ENCODE results near the gene GHRHR. TPM values are rescaled to one million over a fixed set of nuclear protein-coding genes. Genes with fewer than 3 reads are reported as not detected.

GHRHR gene
- total RNA-seq, 1 donor from 2014 or later, result not detected

- Histone ChIP-seq H3K4me1 (peaks cover 5% of the 10 kb centered on the region), H3K27me3 (ENCODE audit: low read depth) (no peaks in the 10 kb centered on the region), H3K27ac (no peak overlapping the region), H3K4me3 (no peak overlapping the region), H3K36me3 (peaks cover 31% of the 10 kb centered on the region), H3K9me3 (no peaks in the 10 kb centered on the region)
- TF ChIP-seq CTCF (IDR thresholded peaks at IDR 0.05), result no peak
- intact Hi-C loops (cut with DNase I), result no loop called here
- no peak for ATAC-seq
- no peak for DNase-seq
These were observed 35.4 kb upstream of the GHRHR start for GRCh38 chr7:30928254-30928872.

- no peaks in the 10 kb centered on the region for H3K9me3 ChIP-seq
- intact Hi-C loops (cut with DNase I), result no loop called here
- H3K4me3 ChIP-seq, result no peak overlapping the region
- H3K4me1 ChIP-seq, result peaks cover 10% of the 10 kb centered on the region
- ATAC-seq (no peak), DNase-seq (no peak)
- peaks cover 18% of the 10 kb centered on the region for H3K36me3 ChIP-seq
- H3K27me3 ChIP-seq (ENCODE audit: low read depth), result no peaks in the 10 kb centered on the region
- no peak overlapping the region for H3K27ac ChIP-seq
- TF ChIP-seq CTCF (IDR thresholded peaks at IDR 0.05), result no peak
These were observed 34.1 kb upstream of the GHRHR start for GRCh38 chr7:30929686-30930085.

GRCh38 chr7:30930621-30931020 lies 33.1 kb upstream of the GHRHR start:
- H3K4me1 ChIP-seq, result peaks cover 8% of the 10 kb centered on the region
- H3K27me3 ChIP-seq (ENCODE audit: low read depth), result no peaks in the 10 kb centered on the region
- H3K27ac ChIP-seq, result no peak overlapping the region
- intact Hi-C loops (cut with DNase I), result no loop called here
- H3K36me3 ChIP-seq, result peaks cover 8% of the 10 kb centered on the region
- no peak overlapping the region for H3K4me3 ChIP-seq
- no peak for ATAC-seq
- no peaks in the 10 kb centered on the region for H3K9me3 ChIP-seq
- DNase-seq, result no peak
- TF ChIP-seq CTCF (IDR thresholded peaks at IDR 0.05), result no peak

GRCh38 chr7:30931161-30931928 lies 32.4 kb upstream of the GHRHR start:
- no peaks in the 10 kb centered on the region for H3K9me3 ChIP-seq
- H3K4me3 ChIP-seq, result no peak overlapping the region
- no peaks in the 10 kb centered on the region for H3K27me3 ChIP-seq (ENCODE audit: low read depth)
- peaks cover under 1% of the 10 kb centered on the region for H3K36me3 ChIP-seq
- TF ChIP-seq CTCF (IDR thresholded peaks at IDR 0.05), result no peak
- peak; percentile 36 for DNase-seq
- intact Hi-C loops (cut with DNase I), result no loop called here
- peak overlapping the region; percentile 27 for H3K27ac ChIP-seq
- no peak for ATAC-seq
- peaks cover 8% of the 10 kb centered on the region for H3K4me1 ChIP-seq

- no peak for ATAC-seq
- TF ChIP-seq CTCF (IDR thresholded peaks at IDR 0.05), result no peak
These were observed 31.7 kb upstream of the GHRHR start for GRCh38 chr7:30931929-30932540.

More at GRCh38 chr7:30931929-30932540, 31.7 kb upstream of the GHRHR start:
- Histone ChIP-seq H3K4me1 (peaks cover 8% of the 10 kb centered on the region), H3K36me3 (no peaks in the 10 kb centered on the region), H3K9me3 (no peaks in the 10 kb centered on the region), H3K27ac (no peak overlapping the region), H3K4me3 (no peak overlapping the region), H3K27me3 (ENCODE audit: low read depth) (no peaks in the 10 kb centered on the region)
- intact Hi-C loops (cut with DNase I), result no loop called here
- no peak for DNase-seq
